ENCODE results near the gene AKAP1.

Gene AKAP1

GRCh38 chr17:57067162-57067561 lies 17.9 kb upstream of the AKAP1 start:
- H3K27ac ChIP-seq (ENCODE audit: poor library complexity, severe bottlenecking): no peak overlapping the region
- H3K27me3 ChIP-seq (ENCODE audit: insufficient read depth, poor library complexity, severe bottlenecking): no peaks in the 10 kb centered on the region
- H3K36me3 ChIP-seq (ENCODE audit: low read depth): no peaks in the 10 kb centered on the region
- TF ChIP-seq, protein P1, sequence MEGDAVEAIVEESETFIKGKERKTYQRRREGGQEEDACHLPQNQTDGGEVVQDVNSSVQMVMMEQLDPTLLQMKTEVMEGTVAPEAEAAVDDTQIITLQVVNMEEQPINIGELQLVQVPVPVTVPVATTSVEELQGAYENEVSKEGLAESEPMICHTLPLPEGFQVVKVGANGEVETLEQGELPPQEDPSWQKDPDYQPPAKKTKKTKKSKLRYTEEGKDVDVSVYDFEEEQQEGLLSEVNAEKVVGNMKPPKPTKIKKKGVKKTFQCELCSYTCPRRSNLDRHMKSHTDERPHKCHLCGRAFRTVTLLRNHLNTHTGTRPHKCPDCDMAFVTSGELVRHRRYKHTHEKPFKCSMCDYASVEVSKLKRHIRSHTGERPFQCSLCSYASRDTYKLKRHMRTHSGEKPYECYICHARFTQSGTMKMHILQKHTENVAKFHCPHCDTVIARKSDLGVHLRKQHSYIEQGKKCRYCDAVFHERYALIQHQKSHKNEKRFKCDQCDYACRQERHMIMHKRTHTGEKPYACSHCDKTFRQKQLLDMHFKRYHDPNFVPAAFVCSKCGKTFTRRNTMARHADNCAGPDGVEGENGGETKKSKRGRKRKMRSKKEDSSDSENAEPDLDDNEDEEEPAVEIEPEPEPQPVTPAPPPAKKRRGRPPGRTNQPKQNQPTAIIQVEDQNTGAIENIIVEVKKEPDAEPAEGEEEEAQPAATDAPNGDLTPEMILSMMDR (IDR thresholded peaks at IDR 0.05; ENCODE audit: poor library complexity, severe bottlenecking): no peak
- no peak overlapping the region for H3K4me3 ChIP-seq (ENCODE audit: severe bottlenecking)
- ATAC-seq (ENCODE audit: low read depth) (no peak), DNase-seq (ENCODE audit: low spot score) (no peak)
- no peaks in the 10 kb centered on the region for H3K4me1 ChIP-seq (ENCODE audit: insufficient read depth, poor library complexity, severe bottlenecking)
- H3K9me3 ChIP-seq (ENCODE audit: severe bottlenecking): no peaks in the 10 kb centered on the region

DNA sequence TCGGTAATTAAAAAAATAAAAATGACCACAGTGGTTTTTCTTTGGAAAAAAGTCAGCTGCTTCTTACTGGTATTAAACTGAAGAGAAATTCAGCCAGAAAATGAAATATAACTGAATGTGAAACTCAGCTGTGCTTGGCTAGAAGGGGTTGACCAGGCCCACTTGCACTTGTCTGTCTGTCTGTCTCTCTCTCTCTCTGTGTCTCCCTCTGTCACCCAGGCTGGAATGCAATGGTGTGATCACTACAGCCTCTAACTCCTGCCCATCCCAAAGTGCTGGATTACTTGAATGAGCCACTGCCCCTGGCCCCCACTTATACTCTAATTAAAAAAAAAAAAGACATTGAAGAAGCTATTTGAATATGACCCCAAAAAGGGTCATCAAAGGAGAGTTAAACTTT lies 17.3 kb upstream of the AKAP1 start:
- DNase-seq (ENCODE audit: low spot score) (no peak), ATAC-seq (ENCODE audit: low read depth) (no peak)
- TF ChIP-seq, protein P1 (IDR thresholded peaks at IDR 0.05; ENCODE audit: poor library complexity, severe bottlenecking): no peak
- Histone ChIP-seq H3K36me3 (ENCODE audit: low read depth) (no peaks in the 10 kb centered on the region), H3K27me3 (ENCODE audit: insufficient read depth, poor library complexity, severe bottlenecking) (no peaks in the 10 kb centered on the region), H3K9me3 (ENCODE audit: severe bottlenecking) (no peaks in the 10 kb centered on the region), H3K4me1 (ENCODE audit: insufficient read depth, poor library complexity, severe bottlenecking) (no peaks in the 10 kb centered on the region), H3K27ac (ENCODE audit: poor library complexity, severe bottlenecking) (no peak overlapping the region), H3K4me3 (ENCODE audit: severe bottlenecking) (no peak overlapping the region)

DNA sequence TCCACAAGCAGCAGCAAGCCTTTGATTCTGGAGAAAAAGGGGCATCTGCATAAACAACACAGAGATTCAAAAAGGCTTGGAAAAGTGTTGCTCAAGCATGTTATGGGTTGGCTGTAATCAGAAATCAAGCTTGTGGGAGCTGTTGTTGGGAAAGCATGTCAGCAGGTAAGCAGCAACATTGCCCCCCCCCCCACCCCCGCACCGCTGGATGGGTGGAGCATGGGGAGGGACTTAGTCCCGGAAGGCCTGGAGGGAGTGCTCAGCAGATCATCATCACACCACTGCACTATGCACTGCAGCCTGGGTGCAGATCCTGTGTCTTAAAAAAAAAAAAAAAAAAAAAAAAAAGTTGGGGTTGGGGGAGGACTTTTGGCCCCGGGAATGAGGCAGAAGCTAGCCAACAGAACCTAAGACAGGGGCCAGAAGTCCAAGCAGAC lies 16.8 kb upstream of the AKAP1 start:
- H3K9me3 ChIP-seq (ENCODE audit: severe bottlenecking): no peaks in the 10 kb centered on the region
- TF ChIP-seq, protein P1 (IDR thresholded peaks at IDR 0.05; ENCODE audit: poor library complexity, severe bottlenecking): no peak
- ATAC-seq (ENCODE audit: low read depth) (peak; percentile 88), DNase-seq (ENCODE audit: low spot score) (no peak)
- no peak overlapping the region for H3K4me3 ChIP-seq (ENCODE audit: severe bottlenecking)
- H3K27ac ChIP-seq (ENCODE audit: poor library complexity, severe bottlenecking): no peak overlapping the region
- no peaks in the 10 kb centered on the region for H3K27me3 ChIP-seq (ENCODE audit: insufficient read depth, poor library complexity, severe bottlenecking)
- H3K4me1 ChIP-seq (ENCODE audit: insufficient read depth, poor library complexity, severe bottlenecking): no peaks in the 10 kb centered on the region
- H3K36me3 ChIP-seq (ENCODE audit: low read depth): no peaks in the 10 kb centered on the region

DNA sequence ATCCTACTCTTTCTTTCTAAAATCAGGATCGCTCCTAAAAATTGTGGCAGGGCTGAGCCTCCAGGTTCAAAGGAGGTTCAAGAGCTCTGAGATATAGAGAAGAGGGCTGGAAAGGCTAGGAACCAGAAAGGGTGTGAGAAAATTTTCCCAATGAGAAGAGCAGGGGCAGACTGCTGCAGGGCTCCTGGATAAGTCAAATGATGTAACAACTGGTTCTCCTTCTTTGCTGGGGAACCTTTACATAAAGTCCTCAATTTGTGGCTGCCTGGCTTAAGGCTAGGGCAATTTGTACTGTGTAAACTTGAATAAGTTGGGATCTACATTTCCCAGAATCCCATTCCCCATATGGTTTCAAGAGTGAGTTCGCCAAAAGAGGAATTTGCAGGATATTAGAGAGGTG lies 16.3 kb upstream of the AKAP1 start:
- ATAC-seq (ENCODE audit: low read depth) (no peak), DNase-seq (ENCODE audit: low spot score) (no peak)
- no peaks in the 10 kb centered on the region for H3K36me3 ChIP-seq (ENCODE audit: low read depth)
- no peak overlapping the region for H3K27ac ChIP-seq (ENCODE audit: poor library complexity, severe bottlenecking)
- no peaks in the 10 kb centered on the region for H3K9me3 ChIP-seq (ENCODE audit: severe bottlenecking)
- no peak overlapping the region for H3K4me3 ChIP-seq (ENCODE audit: severe bottlenecking)
- no peaks in the 10 kb centered on the region for H3K27me3 ChIP-seq (ENCODE audit: insufficient read depth, poor library complexity, severe bottlenecking)
- TF ChIP-seq, protein P1 (IDR thresholded peaks at IDR 0.05; ENCODE audit: poor library complexity, severe bottlenecking): no peak
- H3K4me1 ChIP-seq (ENCODE audit: insufficient read depth, poor library complexity, severe bottlenecking): no peaks in the 10 kb centered on the region

- DNase-seq (ENCODE audit: low spot score): no peak
Observed at GRCh38 chr17:57071991-57072944, 12.8 kb upstream of the AKAP1 start.

More at GRCh38 chr17:57071991-57072944, 12.8 kb upstream of the AKAP1 start:
- Histone ChIP-seq H3K4me1 (ENCODE audit: insufficient read depth, poor library complexity, severe bottlenecking) (no peaks in the 10 kb centered on the region), H3K36me3 (ENCODE audit: low read depth) (no peaks in the 10 kb centered on the region), H3K9me3 (ENCODE audit: severe bottlenecking) (no peaks in the 10 kb centered on the region), H3K27ac (ENCODE audit: poor library complexity, severe bottlenecking) (no peak overlapping the region), H3K27me3 (ENCODE audit: insufficient read depth, poor library complexity, severe bottlenecking) (peaks cover 5% of the 10 kb centered on the region), H3K4me3 (ENCODE audit: severe bottlenecking) (no peak overlapping the region)
- TF ChIP-seq, protein P1 (IDR thresholded peaks at IDR 0.05; ENCODE audit: poor library complexity, severe bottlenecking): no peak
- ATAC-seq (ENCODE audit: low read depth): no peak
